Measurements from ENCODE around the gene UFSP2.

DNA sequence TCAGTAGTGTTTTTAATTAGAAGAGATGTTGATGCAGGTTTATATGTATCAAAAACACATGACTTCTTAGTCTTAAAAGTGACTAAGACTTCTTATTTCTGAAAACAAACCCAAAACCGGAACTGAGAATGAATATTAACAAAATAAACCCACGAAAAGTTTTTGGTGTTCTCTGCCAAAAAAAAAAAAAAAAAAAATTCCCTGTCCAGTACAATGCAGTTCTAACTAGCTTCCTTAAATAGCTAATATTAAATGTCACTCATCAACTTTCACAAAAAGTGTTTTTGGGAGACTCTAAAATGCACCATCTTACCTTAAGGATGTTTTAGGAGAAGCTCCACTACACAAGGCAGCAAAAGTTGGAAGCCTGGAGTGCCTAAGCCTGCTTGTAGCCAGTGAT, 27.1 kb downstream of the UFSP2 start:
- TF ChIP-seq, protein P1, sequence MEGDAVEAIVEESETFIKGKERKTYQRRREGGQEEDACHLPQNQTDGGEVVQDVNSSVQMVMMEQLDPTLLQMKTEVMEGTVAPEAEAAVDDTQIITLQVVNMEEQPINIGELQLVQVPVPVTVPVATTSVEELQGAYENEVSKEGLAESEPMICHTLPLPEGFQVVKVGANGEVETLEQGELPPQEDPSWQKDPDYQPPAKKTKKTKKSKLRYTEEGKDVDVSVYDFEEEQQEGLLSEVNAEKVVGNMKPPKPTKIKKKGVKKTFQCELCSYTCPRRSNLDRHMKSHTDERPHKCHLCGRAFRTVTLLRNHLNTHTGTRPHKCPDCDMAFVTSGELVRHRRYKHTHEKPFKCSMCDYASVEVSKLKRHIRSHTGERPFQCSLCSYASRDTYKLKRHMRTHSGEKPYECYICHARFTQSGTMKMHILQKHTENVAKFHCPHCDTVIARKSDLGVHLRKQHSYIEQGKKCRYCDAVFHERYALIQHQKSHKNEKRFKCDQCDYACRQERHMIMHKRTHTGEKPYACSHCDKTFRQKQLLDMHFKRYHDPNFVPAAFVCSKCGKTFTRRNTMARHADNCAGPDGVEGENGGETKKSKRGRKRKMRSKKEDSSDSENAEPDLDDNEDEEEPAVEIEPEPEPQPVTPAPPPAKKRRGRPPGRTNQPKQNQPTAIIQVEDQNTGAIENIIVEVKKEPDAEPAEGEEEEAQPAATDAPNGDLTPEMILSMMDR (IDR thresholded peaks at IDR 0.05): no peak
- TF ChIP-seq POLR2A (IDR thresholded peaks at IDR 0.05) (no peak), POLR2AphosphoS5 (IDR thresholded peaks at IDR 0.05) (no peak), EP300 (IDR thresholded peaks at IDR 0.05) (no peak)

Measured in sigmoid colon (tissue), 4 donors.